Renal pelvis (tissue), 4 donors: ENCODE results near the gene UGT1A10. TPM values are rescaled to one million over a fixed set of nuclear protein-coding genes. Genes with fewer than 3 reads are reported as not detected.
"Not testable (repeated sequence)": the region's sequence is repeated elsewhere in the genome, so short reads cannot be mapped to it uniquely, and the experiment has no call there.

ENCODE experiments used
- DNase-seq: peaks from one replicate; pipeline ENCODE4 v3.0.0-alpha.2; 2013
- polyA plus RNA-seq, 3 donors: library from polyadenylated mRNA; unstranded; fragments of 120-200 nt; gene quantifications; one replicate each; pipeline ENCODE4 v1.2.1, GENCODE V29; 2013; ENCODE audit not compliant: insufficient read length in 3 of 3

UGT1A10 gene
- polyA plus RNA-seq, 3 donors, result not detected

- DNase-seq, result no peak
Observed at GRCh38 chr2:233655043-233655442, 18.8 kb downstream of the UGT1A10 start.

GRCh38 chr2:233655943-233656342 lies 19.7 kb downstream of the UGT1A10 start:
- DNase-seq, result not testable (repeated sequence)

GRCh38 chr2:233656443-233656842 lies 20.2 kb downstream of the UGT1A10 start:
- DNase-seq, result no peak

- no peak for DNase-seq
Observed at GRCh38 chr2:233658610-233659009, 22.4 kb downstream of the UGT1A10 start.

- DNase-seq, result no peak
Observed at GRCh38 chr2:233663911-233664310, 27.7 kb downstream of the UGT1A10 start.

- no peak for DNase-seq
Observed at GRCh38 chr2:233668605-233669260, 32.5 kb downstream of the UGT1A10 start.

- DNase-seq, result no peak
Observed at GRCh38 chr2:233671290-233672161, 35.3 kb downstream of the UGT1A10 start, which contains the start of gene UGT1A9. Gene UGT1A9 (plus strand): TSS chr2:233671898. CDS start chr2:233671935, 37 bp downstream.

GRCh38 chr2:233672886-233673285 lies 36.6 kb downstream of the UGT1A10 start:
- no peak for DNase-seq

GRCh38 chr2:233673896-233674295 lies 37.6 kb downstream of the UGT1A10 start:
- no peak for DNase-seq

GRCh38 chr2:233674314-233674713 lies 38.1 kb downstream of the UGT1A10 start:
- no peak for DNase-seq

- DNase-seq, result no peak
Observed at GRCh38 chr2:233674995-233675394, 38.7 kb downstream of the UGT1A10 start.

GRCh38 chr2:233676046-233676445 lies 39.8 kb downstream of the UGT1A10 start:
- no peak for DNase-seq

- DNase-seq, result no peak
Observed at GRCh38 chr2:233679196-233679595, 42.9 kb downstream of the UGT1A10 start.

- DNase-seq, result no peak
Observed at GRCh38 chr2:233680361-233681045, 44.3 kb downstream of the UGT1A10 start.

- DNase-seq, result no peak
Observed at GRCh38 chr2:233681521-233682099, 45.4 kb downstream of the UGT1A10 start, which contains the start of gene UGT1A7. Gene UGT1A7 (plus strand): TSS chr2:233681901. CDS start chr2:233681938, 37 bp downstream.

- DNase-seq, result no peak
Observed at GRCh38 chr2:233684640-233685039, 48.4 kb downstream of the UGT1A10 start.

- DNase-seq, result no peak
Observed at GRCh38 chr2:233686928-233687327, 50.7 kb downstream of the UGT1A10 start.

- no peak for DNase-seq
Observed at GRCh38 chr2:233688341-233688740, 52.1 kb downstream of the UGT1A10 start.

GRCh38 chr2:233689031-233689430 lies 52.8 kb downstream of the UGT1A10 start:
- DNase-seq, result no peak

- no peak for DNase-seq
Observed at GRCh38 chr2:233689501-233689900, 53.3 kb downstream of the UGT1A10 start.

GRCh38 chr2:233690444-233690843 lies 54.2 kb downstream of the UGT1A10 start:
- DNase-seq, result no peak
